Left renal pelvis (tissue), 4 donors: ENCODE data around the gene SRC. TPM values are rescaled to one million over a fixed set of nuclear protein-coding genes. Genes with fewer than 3 reads are reported as not detected.

Source experiments
- DNase-seq, 4 donors: peaks; one replicate each; pipeline ENCODE4 v3.0.0-alpha.2; 2013; ENCODE audit warnings: low read depth in 4 of 4, low spot score in 3 of 4
- polyA plus RNA-seq, 4 donors: library from polyadenylated mRNA; unstranded; fragments of 120-200 nt; gene quantifications; one replicate each; pipeline ENCODE4 v1.2.1, GENCODE V29; 2013; ENCODE audit not compliant: insufficient read length in 4 of 4

SRC gene
- polyA plus RNA-seq, 4 donors: 22.3 to 77.9 (median 57.0) TPM

GRCh38 chr20:37379967-37380828, 34.3 kb downstream of the SRC start:
- no peak for DNase-seq

GRCh38 chr20:37380864-37381579, 35.1 kb downstream of the SRC start:
- DNase-seq: no peak

GRCh38 chr20:37381621-37382471, 35.9 kb downstream of the SRC start:
- DNase-seq: no peak

GRCh38 chr20:37382482-37383120, 36.7 kb downstream of the SRC start:
- no peak for DNase-seq

- no peak for DNase-seq
These were observed 37.5 kb downstream of the SRC start for GRCh38 chr20:37383229-37383989.

GRCh38 chr20:37384683-37385174, 38.8 kb downstream of the SRC start:
- peak in 1 of 4 donors; percentile 27 for DNase-seq

GRCh38 chr20:37385176-37385575, 39.2 kb downstream of the SRC start:
- no peak for DNase-seq

GRCh38 chr20:37385659-37386504, 39.9 kb downstream of the SRC start:
- DNase-seq: no peak

GRCh38 chr20:37386505-37387251, 40.7 kb downstream of the SRC start:
- no peak for DNase-seq

- no peak for DNase-seq
These were observed 41.8 kb downstream of the SRC start for GRCh38 chr20:37387519-37388269.

- no peak for DNase-seq
These were observed 42.9 kb downstream of the SRC start for GRCh38 chr20:37388831-37389230.

GRCh38 chr20:37389241-37389747, 43.4 kb downstream of the SRC start:
- no peak for DNase-seq

- no peak for DNase-seq
These were observed 43.9 kb downstream of the SRC start for GRCh38 chr20:37389844-37390275.

- DNase-seq: no peak
These were observed 44.6 kb downstream of the SRC start for GRCh38 chr20:37390503-37390890.

- no peak for DNase-seq
These were observed 45.1 kb downstream of the SRC start for GRCh38 chr20:37390891-37391525.

GRCh38 chr20:37392441-37393195, 46.7 kb downstream of the SRC start:
- DNase-seq: no peak
